PC-9 (cell line): ENCODE data around the gene HSF4. TPM values are rescaled to one million over a fixed set of nuclear protein-coding genes. Genes with fewer than 3 reads are reported as not detected.
A peak's percentile ranks its signal among the peaks of the same experiment; 100 is the strongest.

Experiments
- BruUV-seq: library from RNA; stranded (reverse); fragments of 400-500 nt; replicated peaks from 2 replicates; lab custom pipeline; 2021; lab: Mats Ljungman, UMichigan
- CTCF ChIA-PET: fragments of 300-600 bp; sonication (Branson Sonifier 250); formaldehyde crosslinking; loops from one replicate; lab custom pipeline; 2022; ENCODE audit warnings: antibody characterized with exemption; lab: Charles Lee
- POLR2A ChIA-PET: fragments of 300-600 bp; sonication (Branson Sonifier 250); formaldehyde crosslinking; loops from one replicate; lab custom pipeline; 2022; ENCODE audit warnings: antibody characterized with exemption; ENCODE audit not compliant: unreplicated experiment; lab: Charles Lee
- DNase-seq, 2 experiments: peaks; one replicate each; pipeline versions ENCODE4 v3.0.0 to v3.0.0-alpha.2; 2015 to 2022; ENCODE audit warnings: mixed read lengths in 1 of 2
- H2AFZ ChIP-seq: fragments of 200-600 bp; sonication (generic); 2 replicates; pipeline ENCODE4 v1.8.1; 2017; ENCODE audit warnings: antibody characterized with exemption
- H3F3A ChIP-seq: fragments of 200-600 bp; sonication (generic); 2 replicates; pipeline ENCODE4 v1.8.1; 2017; ENCODE audit warnings: antibody characterized with exemption, mild to moderate bottlenecking, low read depth; ENCODE audit not compliant: insufficient read depth
- H3K27ac ChIP-seq: fragments of 200-600 bp; sonication (generic); 2 replicates; pipeline ENCODE4 v1.6.1; 2016; ENCODE audit warnings: mixed run types
- H3K27me3 ChIP-seq: fragments of 200-600 bp; sonication (generic); 2 replicates; pipeline ENCODE4 v1.6.1; 2016; ENCODE audit warnings: low read depth, mixed run types; ENCODE audit not compliant: insufficient read depth
- H3K36me3 ChIP-seq: fragments of 200-600 bp; sonication (generic); 2 replicates; pipeline ENCODE4 v1.6.1; 2016; ENCODE audit warnings: low read depth, mixed run types
- H3K4me1 ChIP-seq: fragments of 200-600 bp; sonication (generic); replicated peaks from 2 replicates; pipeline ENCODE4 v1.6.1; 2016; ENCODE audit warnings: mixed run types; ENCODE audit not compliant: insufficient read depth
- H3K4me2 ChIP-seq: fragments of 200-600 bp; sonication (generic); 2 replicates; pipeline ENCODE4 v1.6.1; 2017; ENCODE audit warnings: mixed run types
- H3K4me3 ChIP-seq: fragments of 200-600 bp; sonication (generic); 2 replicates; pipeline ENCODE4 v1.6.1; 2016; ENCODE audit warnings: mixed run types
- H3K79me2 ChIP-seq: fragments of 200-600 bp; sonication (generic); 2 replicates; pipeline ENCODE4 v1.6.1; 2017; ENCODE audit warnings: low read depth, mixed run types
- H3K9me2 ChIP-seq: fragments of 200-600 bp; sonication (generic); 2 replicates; pipeline ENCODE4 v1.8.1; 2017; ENCODE audit warnings: mild to moderate bottlenecking; ENCODE audit not compliant: insufficient read depth
- H3K9me3 ChIP-seq: fragments of 200-600 bp; sonication (generic); 2 replicates; pipeline ENCODE4 v1.8.1; 2016; ENCODE audit warnings: low read depth; ENCODE audit not compliant: insufficient read depth
- H4K20me1 ChIP-seq: fragments of 200-600 bp; sonication (generic); 2 replicates; pipeline ENCODE4 v1.8.1; 2017; ENCODE audit not compliant: insufficient read depth
- CTCF ChIP-seq: fragments of 200-600 bp; sonication (generic); conservative IDR thresholded peaks from 2 replicates; pipeline ENCODE4 v1.6.1; 2017; ENCODE audit warnings: mixed run types, antibody characterized with exemption, mild to moderate bottlenecking, moderate library complexity
- EZH2 ChIP-seq: fragments of 200-600 bp; sonication (generic); IDR thresholded peaks from 2 replicates; pipeline ENCODE4 v1.8.0; 2017; ENCODE audit warnings: antibody characterized with exemption, low read depth
- intact Hi-C: fragments of 100-400 bp; cut with micrococcal nuclease; formaldehyde crosslinking; loops from one replicate; pipeline ENCODE4 v1.10.0; 2022; ENCODE audit not compliant: unreplicated experiment
- total RNA-seq: library from RNA; stranded (reverse); gene quantifications from 2 replicates; pipeline ENCODE4 v1.2.3, GENCODE V29; 2021

The HSF4 gene
- total RNA-seq, 1 experiment from 2014 or later, result 100 TPM

- no peaks in the 10 kb centered on the region for H3K9me3 ChIP-seq
- H3K27ac ChIP-seq, result peak overlapping the region; percentile 73
- H3K79me2 ChIP-seq, result no peaks in the 10 kb centered on the region
- H3F3A ChIP-seq, result peaks cover 49% of the 10 kb centered on the region
- no peaks in the 10 kb centered on the region for H3K27me3 ChIP-seq
- H2AFZ ChIP-seq, result no peak overlapping the region
- H3K9me2 ChIP-seq, result no peaks in the 10 kb centered on the region
- POLR2A ChIA-PET, result interaction anchor here (0.6 to 1.1 kb wide), 9 partner anchors 14 to 264 kb away, joined by 3 to 18 read pairs (median 11); partner anchors contain the start of genes CBFB and TMEM208
- no peaks in the 10 kb centered on the region for H4K20me1 ChIP-seq
- peaks cover 52% of the 10 kb centered on the region for H3K4me1 ChIP-seq
- DNase-seq, result peak; percentile 60 to 93
- no peaks in the 10 kb centered on the region for H3K36me3 ChIP-seq
- TF ChIP-seq EZH2 (no peak), CTCF (no peak)
- BruUV-seq, result no TSS peak
- CTCF ChIA-PET, result interaction anchor here (0.6 to 0.7 kb wide), 6 partner anchors 26 to 262 kb away, joined by 3 to 6 read pairs (median 5); no protein-coding TSS in a partner anchor
- H3K4me3 ChIP-seq, result no peak overlapping the region; the same call in 1 of the 2 replicates
- peak overlapping the region; percentile 61 for H3K4me2 ChIP-seq
- intact Hi-C loops, result no loop called here
Observed at GRCh38 chr16:67212766-67213165, 48.2 kb downstream of the HSF4 start.

GRCh38 chr16:67213197-67214019 lies 48.9 kb downstream of the HSF4 start:
- Histone ChIP-seq H3K36me3 (no peaks in the 10 kb centered on the region), H3K9me2 (no peaks in the 10 kb centered on the region), H3K27ac (peak overlapping the region; percentile 73), H2AFZ (no peak overlapping the region), H3F3A (peaks cover 43% of the 10 kb centered on the region), H3K79me2 (no peaks in the 10 kb centered on the region), H3K9me3 (no peaks in the 10 kb centered on the region), H3K4me3 (no peak overlapping the region; the same call in 1 of the 2 replicates), H3K4me1 (peaks cover 46% of the 10 kb centered on the region), H4K20me1 (no peaks in the 10 kb centered on the region), H3K27me3 (no peaks in the 10 kb centered on the region), H3K4me2 (peak overlapping the region; percentile 61)
- BruUV-seq, result no TSS peak
- POLR2A ChIA-PET, result interaction anchor here (0.6 to 1.1 kb wide), 6 partner anchors 28 to 242 kb away, joined by 3 to 14 read pairs (median 8); partner anchors contain the start of gene CBFB
- no peak for TF ChIP-seq CTCF
- no peak for TF ChIP-seq EZH2
- CTCF ChIA-PET, result interaction anchor here (0.6 to 0.8 kb wide), 3 partner anchors 14 to 123 kb away, joined by 3 to 6 read pairs (median 5); no protein-coding TSS in a partner anchor
- intact Hi-C loops, result no loop called here
- DNase-seq, result no peak

GRCh38 chr16:67215706-67216105 lies 51.2 kb downstream of the HSF4 start:
- H3K4me2 ChIP-seq, result no peak overlapping the region
- peaks cover 35% of the 10 kb centered on the region for H3F3A ChIP-seq
- no peaks in the 10 kb centered on the region for H3K27me3 ChIP-seq
- intact Hi-C loops, result no loop called here
- no peak overlapping the region for H3K4me3 ChIP-seq
- TF ChIP-seq EZH2, result no peak
- TF ChIP-seq CTCF, result no peak
- H3K36me3 ChIP-seq, result no peaks in the 10 kb centered on the region
- H3K9me2 ChIP-seq, result no peaks in the 10 kb centered on the region
- H3K79me2 ChIP-seq, result no peaks in the 10 kb centered on the region
- no TSS peak for BruUV-seq
- no peaks in the 10 kb centered on the region for H4K20me1 ChIP-seq
- H3K9me3 ChIP-seq, result no peaks in the 10 kb centered on the region
- no peak overlapping the region for H2AFZ ChIP-seq
- H3K4me1 ChIP-seq, result peaks cover 34% of the 10 kb centered on the region
- CTCF ChIA-PET, result no interaction called here
- no peak overlapping the region for H3K27ac ChIP-seq
- no peak for DNase-seq
- POLR2A ChIA-PET, result no interaction called here
